Vagina (tissue), 2 donors: ENCODE data around the gene WDR5B.

Experiments used
- CTCF ChIP-seq, 3 experiments: fragments of 450-650 bp in 2 of 3; fragments of 200-600 bp in 1 of 3; sonication (generic) in 1 of 3; IDR thresholded peaks; one replicate each; pipeline ENCODE4 v1.5.1; 2017 to 2019; ENCODE audit warnings: antibody characterized with exemption in 3 of 3, mild to moderate bottlenecking in 2 of 3, moderate library complexity in 2 of 3
- POLR2A ChIP-seq, 2 donors: fragments of 450-650 bp; IDR thresholded peaks; one replicate each; pipeline ENCODE4 v1.6.1; 2017; ENCODE audit warnings: antibody characterized with exemption in 2 of 2, mild to moderate bottlenecking in 2 of 2, moderate library complexity in 2 of 2
- POLR2AphosphoS5 ChIP-seq, 2 donors: sonication (generic); formaldehyde crosslinking; IDR thresholded peaks; one replicate each; pipeline ENCODE4 v1.9.0; 2017; ENCODE audit warnings: antibody characterized with exemption in 2 of 2, mild to moderate bottlenecking in 2 of 2, low read depth in 1 of 2; ENCODE audit not compliant: insufficient read depth in 1 of 2

DNA sequence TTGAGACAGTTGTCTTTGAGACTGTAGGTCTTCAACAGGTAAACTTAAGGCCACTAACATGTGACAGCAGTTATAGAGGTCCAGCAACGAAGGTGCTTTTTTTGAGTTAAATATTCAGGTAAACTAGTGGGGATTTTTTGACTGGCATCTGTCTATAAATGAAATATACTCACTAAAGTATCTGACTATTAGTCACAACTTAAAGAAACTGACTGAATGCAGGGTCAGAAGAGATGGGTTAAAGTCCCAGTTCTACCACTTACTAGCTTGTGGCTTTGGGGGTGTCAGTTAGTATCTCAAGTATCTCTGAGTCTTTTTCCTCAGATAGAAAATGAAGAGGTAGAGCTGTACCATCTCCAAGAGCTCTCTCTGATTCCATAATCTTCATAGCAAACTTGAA lies 50.8 kb downstream of the WDR5B start:
- TF ChIP-seq CTCF (IDR thresholded peaks at IDR 0.05) (no peak), POLR2A (IDR thresholded peaks at IDR 0.05) (no peak), POLR2AphosphoS5 (IDR thresholded peaks at IDR 0.05; ENCODE audit: insufficient read depth in 1 of 2, low read depth in 1 of 2) (no peak)
